Stomach (tissue), 9 donors: Measurements from ENCODE around the gene PARP8. TPM values are rescaled to one million over a fixed set of nuclear protein-coding genes. Genes with fewer than 3 reads are reported as not detected.

Source experiments
- DNase-seq, 2 donors: peaks; one replicate each; pipeline versions ENCODE4 v3.0.0 to v3.0.0-alpha.2; 2013 to 2019
- H3K27ac ChIP-seq, 5 donors: fragments of 200-600 bp in 4 of 5; sonication (generic) in 4 of 5; one replicate each; pipeline ENCODE4 v1.5.1; 2013 to 2019; ENCODE audit warnings: mild to moderate bottlenecking in 1 of 5, moderate library complexity in 1 of 5
- H3K27me3 ChIP-seq, 3 donors: fragments of 200-600 bp; sonication (generic); one replicate each; pipeline ENCODE4 v1.5.1; 2017 to 2019; ENCODE audit warnings: mixed run types in 1 of 3
- H3K36me3 ChIP-seq, 4 donors: fragments of 200-600 bp; sonication (generic); 1 replicate in 3 of 4; 2 replicates in 1 of 4; pipeline ENCODE4 v1.5.1; 2016 to 2019
- H3K4me1 ChIP-seq, 4 donors: fragments of 200-600 bp; sonication (generic); one replicate each; pipeline ENCODE4 v1.5.1; 2016 to 2019
- H3K4me3 ChIP-seq, 4 donors: fragments of 200-600 bp; sonication (generic) in 3 of 4; one replicate each; pipeline ENCODE4 v1.5.1; 2016 to 2019; ENCODE audit warnings: mild to moderate bottlenecking in 1 of 4
- H3K9me3 ChIP-seq, 4 donors: fragments of 200-600 bp; sonication (generic); one replicate each; pipeline ENCODE4 v1.5.1; 2016 to 2019
- CTCF ChIP-seq, 7 experiments: fragments of 450-650 bp in 4 of 7; fragments of 200-600 bp in 3 of 7; sonication (generic) in 3 of 7; IDR thresholded peaks; one replicate each; pipeline ENCODE4 v1.5.1; 2016 to 2019; ENCODE audit warnings: antibody characterized with exemption in 7 of 7, control low read depth in 2 of 7, mild to moderate bottlenecking in 1 of 7
- EP300 ChIP-seq: sonication (generic); formaldehyde crosslinking; IDR thresholded peaks from one replicate; pipeline ENCODE4 v1.6.1; 2017; ENCODE audit warnings: antibody characterized with exemption
- POLR2A ChIP-seq, 4 donors: fragments of 450-650 bp; IDR thresholded peaks; one replicate each; pipeline ENCODE4 v1.6.1; 2016; ENCODE audit warnings: antibody characterized with exemption in 4 of 4, control low read depth in 2 of 4, mild to moderate bottlenecking in 1 of 4, moderate library complexity in 1 of 4
- POLR2AphosphoS5 ChIP-seq, 3 donors: sonication (generic); formaldehyde crosslinking; IDR thresholded peaks; one replicate each; pipeline ENCODE4 v1.6.1; 2016; ENCODE audit warnings: antibody characterized with exemption in 3 of 3
- WGBS, 5 donors: extraction: QIAGEN DNeasy Blood & Tissue Kit in 3 of 5; methylation state at CpG; one replicate each; pipeline versions ENCODE4 v1.1.5 to v1.1.7; 2013 to 2018; 5-methylcytosine and 5-hydroxymethylcytosine counted together
- intact Hi-C: fragments of 100-400 bp; cut with DNase I; formaldehyde crosslinking; loops from one replicate; pipeline ENCODE4 v1.15.1; 2023; ENCODE audit warnings: low total_unique reads
- polyA plus RNA-seq, 3 donors: library from polyadenylated mRNA; stranded (reverse); fragments of 200-250 nt; gene quantifications; one replicate each; pipeline ENCODE4 v1.2.3, GENCODE V29; 2013
- total RNA-seq, 5 donors: library from RNA; depleted of rRNA; stranded (reverse); fragments of >200 nt; gene quantifications; one replicate each; pipeline versions ENCODE4 v1.1.0 to v1.2.3, GENCODE V29; 2014 to 2016
- donor health status: healthy with polysubstance abuse.
- donor health status: Bipolar disorder and iron deficiency.
- donor health status: healthy.

PARP8 gene
- total and polyA plus RNA-seq, 8 donors: 6.7 to 54.2 (median 22.4) TPM

- whole genome bisulfite sequencing, 5 donors: 93 to 99% (median 97%) methylated on average over 2 of the region's 2 CpGs
- intact Hi-C loops: no loop called here
These were observed 155.6 kb downstream of the PARP8 start for GRCh38 chr5:50822046-50822445.

GRCh38 chr5:50822761-50823160 lies 156.3 kb downstream of the PARP8 start:
- H3K36me3 ChIP-seq: peaks cover 0 to 71% (median 61%) of the 10 kb centered on the region in 4 donors
- no peaks in the 10 kb centered on the region for H3K27me3 ChIP-seq
- TF ChIP-seq CTCF (IDR thresholded peaks at IDR 0.05): no peak
- no peak for TF ChIP-seq POLR2A (IDR thresholded peaks at IDR 0.05)
- no peak for TF ChIP-seq POLR2AphosphoS5 (IDR thresholded peaks at IDR 0.05)
- TF ChIP-seq EP300: no peak
- intact Hi-C loops: no loop called here
- H3K4me3 ChIP-seq: no peak overlapping the region
- H3K4me1 ChIP-seq: peaks cover 0 to 6% (median 0%) of the 10 kb centered on the region in 4 donors
- WGBS, 5 donors: 81 to 93% (median 89%) methylated on average over 3 of the region's 3 CpGs
- no peaks in the 10 kb centered on the region for H3K9me3 ChIP-seq
- DNase-seq: peak in 1 of 2 donors; percentile 14
- H3K27ac ChIP-seq: no peak overlapping the region

More at GRCh38 chr5:50822046-50822445, 155.6 kb downstream of the PARP8 start:
- no peak for TF ChIP-seq POLR2A (IDR thresholded peaks at IDR 0.05)
- TF ChIP-seq EP300: no peak
- TF ChIP-seq CTCF (IDR thresholded peaks at IDR 0.05): no peak
- TF ChIP-seq POLR2AphosphoS5 (IDR thresholded peaks at IDR 0.05): no peak
- Histone ChIP-seq H3K36me3 (peaks cover 0 to 70% (median 63%) of the 10 kb centered on the region in 4 donors), H3K27ac (no peak overlapping the region), H3K4me1 (peaks cover 0 to 6% (median 0%) of the 10 kb centered on the region in 4 donors), H3K4me3 (no peak overlapping the region), H3K27me3 (no peaks in the 10 kb centered on the region), H3K9me3 (no peaks in the 10 kb centered on the region)
- DNase-seq: no peak

- peak in 1 of 2 donors; percentile 7 for DNase-seq
- peaks cover 8 to 71% (median 61%) of the 10 kb centered on the region in 4 donors for H3K36me3 ChIP-seq
- no peak overlapping the region for H3K4me3 ChIP-seq
- whole genome bisulfite sequencing, 5 donors: 78 to 95% (median 87%) methylated on average over 6 of the region's 6 CpGs
- intact Hi-C loops: no loop called here
- no peaks in the 10 kb centered on the region for H3K27me3 ChIP-seq
- H3K27ac ChIP-seq: no peak overlapping the region
- no peaks in the 10 kb centered on the region for H3K9me3 ChIP-seq
- H3K4me1 ChIP-seq: peaks cover 0 to 6% (median 0%) of the 10 kb centered on the region in 4 donors
- TF ChIP-seq POLR2A (IDR thresholded peaks at IDR 0.05) (no peak), EP300 (no peak), POLR2AphosphoS5 (IDR thresholded peaks at IDR 0.05) (no peak), CTCF (IDR thresholded peaks at IDR 0.05) (no peak)
These were observed 157.1 kb downstream of the PARP8 start for GRCh38 chr5:50823568-50823967.

- no peak overlapping the region for H3K27ac ChIP-seq
- H3K36me3 ChIP-seq: peaks cover 12 to 72% (median 63%) of the 10 kb centered on the region in 4 donors
- DNase-seq: no peak
- intact Hi-C loops: no loop called here
- no peaks in the 10 kb centered on the region for H3K27me3 ChIP-seq
- H3K4me3 ChIP-seq: no peak overlapping the region
- no peaks in the 10 kb centered on the region for H3K9me3 ChIP-seq
- TF ChIP-seq POLR2AphosphoS5 (IDR thresholded peaks at IDR 0.05): no peak
- no peak for TF ChIP-seq POLR2A (IDR thresholded peaks at IDR 0.05)
- no peak for TF ChIP-seq CTCF (IDR thresholded peaks at IDR 0.05)
- TF ChIP-seq EP300: no peak
- H3K4me1 ChIP-seq: peaks cover 0 to 6% (median 0%) of the 10 kb centered on the region in 4 donors
- 95 to 98% (median 98%) methylated on average over 2 of the region's 2 CpGs for WGBS, 5 donors
These were observed 157.7 kb downstream of the PARP8 start for GRCh38 chr5:50824109-50824508.
